ENCODE measurements around the gene PPP1R15A.

- no peak for TF ChIP-seq CTCF (IDR thresholded peaks at IDR 0.05)
- TF ChIP-seq EZH2phosphoT487 (IDR thresholded peaks at IDR 0.05), result no peak
- no peak for TF ChIP-seq EZH2 (IDR thresholded peaks at IDR 0.05)
Observed at GRCh38 chr19:48867746-48868113, 4.5 kb upstream of the PPP1R15A start.
